ENCODE measurements around the gene EXOC6.

EXOC6 gene

GRCh38 chr10:92848441-92849233 is at the start of gene EXOC6:
TSS of gene EXOC6 (plus strand) at chr10:92848520. CDS start at chr10:92848534, 14 bp downstream.
- peak within 1 kb of the TSS; percentile 66 for H3K27ac ChIP-seq
- DNase-seq (ENCODE audit: low read depth, low spot score), result peak; percentile 18

- no peak for DNase-seq (ENCODE audit: low read depth, low spot score)
- no peak overlapping the region for H3K27ac ChIP-seq
These were observed 48.8 kb upstream of the EXOC6 start for GRCh38 chr10:92799568-92799967.

- DNase-seq (ENCODE audit: low read depth, low spot score), result no peak
- H3K27ac ChIP-seq, result no peak overlapping the region
These were observed 48.1 kb upstream of the EXOC6 start for GRCh38 chr10:92800134-92800733.

GRCh38 chr10:92801978-92802872 is 46.1 kb upstream of the EXOC6 start:
- H3K27ac ChIP-seq, result no peak overlapping the region
- no peak for DNase-seq (ENCODE audit: low read depth, low spot score)

GRCh38 chr10:92809840-92810239 is 38.5 kb upstream of the EXOC6 start:
- DNase-seq (ENCODE audit: low read depth, low spot score), result no peak
- no peak overlapping the region for H3K27ac ChIP-seq

- H3K27ac ChIP-seq, result no peak overlapping the region
- DNase-seq (ENCODE audit: low read depth, low spot score), result no peak
These were observed 37.3 kb upstream of the EXOC6 start for GRCh38 chr10:92810934-92811532.

- DNase-seq (ENCODE audit: low read depth, low spot score), result no peak
- H3K27ac ChIP-seq, result no peak overlapping the region
These were observed 36.3 kb upstream of the EXOC6 start for GRCh38 chr10:92811986-92812385.

GRCh38 chr10:92813979-92814378 is 34.3 kb upstream of the EXOC6 start:
- no peak overlapping the region for H3K27ac ChIP-seq
- DNase-seq (ENCODE audit: low read depth, low spot score), result no peak

- no peak for DNase-seq (ENCODE audit: low read depth, low spot score)
These were observed 33.5 kb upstream of the EXOC6 start for GRCh38 chr10:92814790-92815189.

GRCh38 chr10:92816091-92816531 is 32.2 kb upstream of the EXOC6 start:
- DNase-seq (ENCODE audit: low read depth, low spot score), result no peak

More at GRCh38 chr10:92814790-92815189, 33.5 kb upstream of the EXOC6 start:
- no peak overlapping the region for H3K27ac ChIP-seq

GRCh38 chr10:92822060-92822634 is 26.2 kb upstream of the EXOC6 start:
- peak; percentile 39 for DNase-seq (ENCODE audit: low read depth, low spot score)
- peak overlapping the region; percentile 73 for H3K27ac ChIP-seq

More at GRCh38 chr10:92816091-92816531, 32.2 kb upstream of the EXOC6 start:
- H3K27ac ChIP-seq, result no peak overlapping the region

- peak overlapping the region; percentile 73 for H3K27ac ChIP-seq
- DNase-seq (ENCODE audit: low read depth, low spot score), result no peak
These were observed 25.4 kb upstream of the EXOC6 start for GRCh38 chr10:92822964-92823363.

GRCh38 chr10:92826061-92826460 is 22.3 kb upstream of the EXOC6 start:
- no peak for DNase-seq (ENCODE audit: low read depth, low spot score)
- no peak overlapping the region for H3K27ac ChIP-seq

- H3K27ac ChIP-seq, result no peak overlapping the region
- DNase-seq (ENCODE audit: low read depth, low spot score), result no peak
These were observed 21.8 kb upstream of the EXOC6 start for GRCh38 chr10:92826504-92826903.

- H3K27ac ChIP-seq, result no peak overlapping the region
- no peak for DNase-seq (ENCODE audit: low read depth, low spot score)
These were observed 19.1 kb upstream of the EXOC6 start for GRCh38 chr10:92829042-92829785.

- no peak for DNase-seq (ENCODE audit: low read depth, low spot score)
- H3K27ac ChIP-seq, result no peak overlapping the region
These were observed 18.4 kb upstream of the EXOC6 start for GRCh38 chr10:92829786-92830377.

GRCh38 chr10:92830478-92831389 is 17.6 kb upstream of the EXOC6 start:
- no peak overlapping the region for H3K27ac ChIP-seq
- DNase-seq (ENCODE audit: low read depth, low spot score), result no peak

GRCh38 chr10:92832121-92832520 is 16.2 kb upstream of the EXOC6 start:
- no peak for DNase-seq (ENCODE audit: low read depth, low spot score)
- H3K27ac ChIP-seq, result no peak overlapping the region
